Limb (tissue), 2 donors: Measurements from ENCODE around the gene FCN2.
"Not testable (repeated sequence)": the region's sequence is repeated elsewhere in the genome, so short reads cannot be mapped to it uniquely, and the experiment has no call there.

Source experiments
- DNase-seq, 2 donors: peaks; one replicate each; pipeline ENCODE4 v3.0.0-alpha.2; 2016; ENCODE audit errors: extremely low spot score in 2 of 2

Gene FCN2

GRCh38 chr9:134847138-134847537 lies 33.5 kb upstream of the FCN2 start:
- DNase-seq = no peak

GRCh38 chr9:134847752-134848432 lies 32.7 kb upstream of the FCN2 start:
- no peak for DNase-seq

GRCh38 chr9:134848504-134848903 lies 32.1 kb upstream of the FCN2 start:
- no peak for DNase-seq

- no peak for DNase-seq
Observed at GRCh38 chr9:134850611-134851010, 30.0 kb upstream of the FCN2 start.

GRCh38 chr9:134851020-134851419 lies 29.6 kb upstream of the FCN2 start:
- DNase-seq = no peak

- DNase-seq = no peak
Observed at GRCh38 chr9:134852906-134853654, 27.5 kb upstream of the FCN2 start.

GRCh38 chr9:134853893-134854292 lies 26.7 kb upstream of the FCN2 start:
- no peak for DNase-seq

GRCh38 chr9:134854541-134854981 lies 26.0 kb upstream of the FCN2 start:
- no peak for DNase-seq

GRCh38 chr9:134855231-134855899 lies 25.2 kb upstream of the FCN2 start:
- no peak for DNase-seq

GRCh38 chr9:134855900-134856377 lies 24.7 kb upstream of the FCN2 start:
- DNase-seq = no peak

- DNase-seq = not testable (repeated sequence)
Observed at GRCh38 chr9:134857451-134857850, 23.2 kb upstream of the FCN2 start.

- no peak for DNase-seq
Observed at GRCh38 chr9:134858051-134858841, 22.4 kb upstream of the FCN2 start.

GRCh38 chr9:134860510-134860909 lies 20.1 kb upstream of the FCN2 start:
- DNase-seq = no peak

- no peak for DNase-seq
Observed at GRCh38 chr9:134861595-134862334, 18.8 kb upstream of the FCN2 start.

- peak in 1 of 2 donors; percentile 36 for DNase-seq
Observed at GRCh38 chr9:134863306-134863902, 17.2 kb upstream of the FCN2 start.

GRCh38 chr9:134863941-134864820 lies 16.4 kb upstream of the FCN2 start:
- DNase-seq = peak in 1 of 2 donors; percentile 26

GRCh38 chr9:134864821-134865190 lies 15.8 kb upstream of the FCN2 start:
- DNase-seq = no peak

GRCh38 chr9:134867917-134868750 lies 12.5 kb upstream of the FCN2 start:
- no peak for DNase-seq
